ENCODE measurements around the gene YBX1.
"Not testable (repeated sequence)": the region's sequence is repeated elsewhere in the genome, so short reads cannot be mapped to it uniquely, and the experiment has no call there.

YBX1 gene

GRCh38 chr1:42681741-42682483 lies at the start of gene YBX1:
YBX1 (plus strand) TSS chr1:42682418; CDS start chr1:42682566, 148 bp downstream.
- DNase-seq (ENCODE audit: low read depth, low spot score), result peak; percentile 97

GRCh38 chr1:42639116-42639515 lies 43.1 kb upstream of the YBX1 start:
- no peak for DNase-seq (ENCODE audit: low read depth, low spot score)

GRCh38 chr1:42646056-42646455 lies 36.2 kb upstream of the YBX1 start:
- DNase-seq (ENCODE audit: low read depth, low spot score), result no peak

- DNase-seq (ENCODE audit: low read depth, low spot score), result no peak
These were observed 25.0 kb upstream of the YBX1 start for GRCh38 chr1:42657201-42657600.

- DNase-seq (ENCODE audit: low read depth, low spot score), result peak; percentile 67
These were observed 24.0 kb upstream of the YBX1 start, which contains the start of gene PPIH for GRCh38 chr1:42657981-42658876. PPIH (plus strand) TSS chr1:42658423; CDS start chr1:42658447, 24 bp downstream.

GRCh38 chr1:42658877-42659337 lies 23.3 kb upstream of the YBX1 start:
- no peak for DNase-seq (ENCODE audit: low read depth, low spot score)

GRCh38 chr1:42660907-42661500 lies 21.2 kb upstream of the YBX1 start:
- no peak for DNase-seq (ENCODE audit: low read depth, low spot score)

- DNase-seq (ENCODE audit: low read depth, low spot score), result no peak
These were observed 12.3 kb upstream of the YBX1 start for GRCh38 chr1:42669936-42670335.

- DNase-seq (ENCODE audit: low read depth, low spot score), result no peak
These were observed 11.8 kb upstream of the YBX1 start for GRCh38 chr1:42670425-42670824.

- no peak for DNase-seq (ENCODE audit: low read depth, low spot score)
These were observed 8.0 kb upstream of the YBX1 start for GRCh38 chr1:42674214-42674613.

- no peak for DNase-seq (ENCODE audit: low read depth, low spot score)
These were observed 7.5 kb upstream of the YBX1 start for GRCh38 chr1:42674682-42675081.

GRCh38 chr1:42675467-42675866 lies 6.8 kb upstream of the YBX1 start:
- no peak for DNase-seq (ENCODE audit: low read depth, low spot score)

GRCh38 chr1:42676534-42677087 lies 5.6 kb upstream of the YBX1 start:
- no peak for DNase-seq (ENCODE audit: low read depth, low spot score)

GRCh38 chr1:42679364-42679983 lies 2.7 kb upstream of the YBX1 start:
- no peak for DNase-seq (ENCODE audit: low read depth, low spot score)

GRCh38 chr1:42680055-42680454 lies 2.2 kb upstream of the YBX1 start:
- DNase-seq (ENCODE audit: low read depth, low spot score), result no peak

GRCh38 chr1:42680921-42681683 lies 1.1 kb upstream of the YBX1 start:
- DNase-seq (ENCODE audit: low read depth, low spot score), result no peak

- not testable (repeated sequence) for DNase-seq (ENCODE audit: low read depth, low spot score)
These were observed 193 bp downstream of the YBX1 start for GRCh38 chr1:42682484-42682738.

GRCh38 chr1:42682739-42683531 lies 717 bp downstream of the YBX1 start:
- DNase-seq (ENCODE audit: low read depth, low spot score), result no peak

GRCh38 chr1:42684139-42684538 lies 1.9 kb downstream of the YBX1 start:
- no peak for DNase-seq (ENCODE audit: low read depth, low spot score)

GRCh38 chr1:42686418-42686817 lies 4.2 kb downstream of the YBX1 start:
- DNase-seq (ENCODE audit: low read depth, low spot score), result no peak

Measured in brain pericyte (primary cell).